RWPE2 (cell line): Measurements from ENCODE around the gene LNP1.
A peak's percentile ranks its signal among the peaks of the same experiment; 100 is the strongest.

Experiments used
- ATAC-seq: fragments of 200-7000 bp; cut with Tn5 transposase; 3 replicates; pipeline ENCODE4 v1.9.1; 2021; ENCODE audit warnings: low read depth
- DNase-seq: peaks from one replicate; pipeline ENCODE4 v3.0.0-alpha.2; 2020; ENCODE audit warnings: low spot score
- H3K27ac ChIP-seq: fragments of 450-650 bp; 2 replicates; pipeline ENCODE4 v1.5.1; 2017; ENCODE audit warnings: mild to moderate bottlenecking; ENCODE audit not compliant: poor library complexity, severe bottlenecking
- H3K27me3 ChIP-seq: fragments of 250-450 bp; sonication (Bioruptor Pico); 2 replicates; pipeline ENCODE4 v1.5.1; 2021; ENCODE audit warnings: mild to moderate bottlenecking, moderate library complexity; ENCODE audit not compliant: insufficient read depth, poor library complexity, severe bottlenecking
- H3K36me3 ChIP-seq: fragments of 250-450 bp; sonication (Bioruptor Pico); 2 replicates; pipeline ENCODE4 v1.5.1; 2020; ENCODE audit warnings: low read depth, mild to moderate bottlenecking, moderate library complexity
- H3K4me1 ChIP-seq: fragments of 250-450 bp; sonication (Bioruptor Pico); 2 replicates; pipeline ENCODE4 v1.5.1; 2021; ENCODE audit warnings: mild to moderate bottlenecking, moderate library complexity; ENCODE audit not compliant: insufficient read depth, poor library complexity, severe bottlenecking
- H3K4me3 ChIP-seq: fragments of 250-450 bp; sonication (Bioruptor Pico); 2 replicates; pipeline ENCODE4 v1.5.1; 2021; ENCODE audit warnings: mild to moderate bottlenecking, moderate library complexity; ENCODE audit not compliant: severe bottlenecking
- H3K9me3 ChIP-seq: fragments of 250-450 bp; sonication (Bioruptor Pico); 2 replicates; pipeline ENCODE4 v1.5.1; 2021; ENCODE audit warnings: mild to moderate bottlenecking, moderate library complexity; ENCODE audit not compliant: severe bottlenecking
- TF ChIP-seq, protein P1 (sequence below): fragments of 450-650 bp; IDR thresholded peaks from one replicate; pipeline ENCODE4 v1.5.1; 2017; ENCODE audit warnings: mild to moderate bottlenecking, moderate library complexity; ENCODE audit not compliant: poor library complexity, severe bottlenecking

Gene LNP1

GRCh38 chr3:100492059-100493006 lies 91.0 kb downstream of the LNP1 start, which contains the start of gene TMEM45A:
Gene TMEM45A, plus strand, starts transcription at chr3:100492619. Its CDS starts 62,593 bp downstream, at chr3:100555212.
- Histone ChIP-seq H3K36me3 (no peaks in the 10 kb centered on the region), H3K9me3 (no peaks in the 10 kb centered on the region), H3K27ac (peak within 1 kb of the TSS; percentile 13), H3K4me1 (peaks cover 4% of the 10 kb centered on the region), H3K27me3 (no peaks in the 10 kb centered on the region), H3K4me3 (peak within 1 kb of the TSS; percentile 38)
- ATAC-seq (peak; percentile 97), DNase-seq (peak; percentile 92)
- TF ChIP-seq, protein P1, sequence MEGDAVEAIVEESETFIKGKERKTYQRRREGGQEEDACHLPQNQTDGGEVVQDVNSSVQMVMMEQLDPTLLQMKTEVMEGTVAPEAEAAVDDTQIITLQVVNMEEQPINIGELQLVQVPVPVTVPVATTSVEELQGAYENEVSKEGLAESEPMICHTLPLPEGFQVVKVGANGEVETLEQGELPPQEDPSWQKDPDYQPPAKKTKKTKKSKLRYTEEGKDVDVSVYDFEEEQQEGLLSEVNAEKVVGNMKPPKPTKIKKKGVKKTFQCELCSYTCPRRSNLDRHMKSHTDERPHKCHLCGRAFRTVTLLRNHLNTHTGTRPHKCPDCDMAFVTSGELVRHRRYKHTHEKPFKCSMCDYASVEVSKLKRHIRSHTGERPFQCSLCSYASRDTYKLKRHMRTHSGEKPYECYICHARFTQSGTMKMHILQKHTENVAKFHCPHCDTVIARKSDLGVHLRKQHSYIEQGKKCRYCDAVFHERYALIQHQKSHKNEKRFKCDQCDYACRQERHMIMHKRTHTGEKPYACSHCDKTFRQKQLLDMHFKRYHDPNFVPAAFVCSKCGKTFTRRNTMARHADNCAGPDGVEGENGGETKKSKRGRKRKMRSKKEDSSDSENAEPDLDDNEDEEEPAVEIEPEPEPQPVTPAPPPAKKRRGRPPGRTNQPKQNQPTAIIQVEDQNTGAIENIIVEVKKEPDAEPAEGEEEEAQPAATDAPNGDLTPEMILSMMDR: no peak

- ATAC-seq (peak; percentile 17; the same call in 2 of the 3 replicates), DNase-seq (no peak)
- Histone ChIP-seq H3K9me3 (no peaks in the 10 kb centered on the region), H3K4me3 (no peak overlapping the region), H3K27ac (peak overlapping the region; percentile 64), H3K27me3 (no peaks in the 10 kb centered on the region), H3K4me1 (peaks cover 4% of the 10 kb centered on the region), H3K36me3 (no peaks in the 10 kb centered on the region)
- TF ChIP-seq, protein P1: no peak
These were observed 95.4 kb downstream of the LNP1 start for GRCh38 chr3:100496711-100497261.

DNA sequence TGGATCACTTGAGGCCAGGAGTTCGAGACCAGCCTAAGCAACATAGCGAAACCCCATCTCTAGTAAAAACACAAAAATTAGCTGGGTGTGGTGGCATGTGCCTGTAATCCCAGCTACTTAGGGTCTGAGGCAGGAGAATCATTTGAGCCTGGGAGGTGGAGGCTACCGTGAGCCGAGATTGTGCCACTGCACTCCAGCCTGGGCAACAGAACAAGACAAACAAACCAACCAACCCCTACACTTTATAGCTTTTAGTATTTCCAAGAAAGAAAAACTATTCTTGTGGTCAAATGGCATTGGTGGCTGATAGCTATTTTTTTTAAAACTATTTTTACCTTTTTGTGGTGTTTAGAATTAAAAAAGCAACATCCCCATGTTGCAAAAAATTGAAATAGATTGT lies 98.3 kb downstream of the LNP1 start:
- peaks cover 4% of the 10 kb centered on the region for H3K4me1 ChIP-seq
- H3K27me3 ChIP-seq: no peaks in the 10 kb centered on the region
- H3K27ac ChIP-seq: no peak overlapping the region
- ATAC-seq: no peak
- TF ChIP-seq, protein P1: no peak
- H3K9me3 ChIP-seq: no peaks in the 10 kb centered on the region
- no peak overlapping the region for H3K4me3 ChIP-seq
- no peaks in the 10 kb centered on the region for H3K36me3 ChIP-seq
- no peak for DNase-seq

GRCh38 chr3:100500320-100500880 lies 99.1 kb downstream of the LNP1 start:
- ATAC-seq: no peak
- no peaks in the 10 kb centered on the region for H3K36me3 ChIP-seq
- no peak overlapping the region for H3K4me3 ChIP-seq
- no peaks in the 10 kb centered on the region for H3K9me3 ChIP-seq
- TF ChIP-seq, protein P1: no peak
- no peaks in the 10 kb centered on the region for H3K27me3 ChIP-seq
- no peak overlapping the region for H3K27ac ChIP-seq
- no peak for DNase-seq
- peaks cover 4% of the 10 kb centered on the region for H3K4me1 ChIP-seq
